UCSD-AML1 (cell line): ENCODE data around the gene STAB2.

ENCODE experiments used
- DNase-seq: peaks from one replicate; lab custom pipeline; 2025; ENCODE audit not compliant: unreplicated experiment; lab: John Stamatoyannopoulos, UW

STAB2 gene

DNA sequence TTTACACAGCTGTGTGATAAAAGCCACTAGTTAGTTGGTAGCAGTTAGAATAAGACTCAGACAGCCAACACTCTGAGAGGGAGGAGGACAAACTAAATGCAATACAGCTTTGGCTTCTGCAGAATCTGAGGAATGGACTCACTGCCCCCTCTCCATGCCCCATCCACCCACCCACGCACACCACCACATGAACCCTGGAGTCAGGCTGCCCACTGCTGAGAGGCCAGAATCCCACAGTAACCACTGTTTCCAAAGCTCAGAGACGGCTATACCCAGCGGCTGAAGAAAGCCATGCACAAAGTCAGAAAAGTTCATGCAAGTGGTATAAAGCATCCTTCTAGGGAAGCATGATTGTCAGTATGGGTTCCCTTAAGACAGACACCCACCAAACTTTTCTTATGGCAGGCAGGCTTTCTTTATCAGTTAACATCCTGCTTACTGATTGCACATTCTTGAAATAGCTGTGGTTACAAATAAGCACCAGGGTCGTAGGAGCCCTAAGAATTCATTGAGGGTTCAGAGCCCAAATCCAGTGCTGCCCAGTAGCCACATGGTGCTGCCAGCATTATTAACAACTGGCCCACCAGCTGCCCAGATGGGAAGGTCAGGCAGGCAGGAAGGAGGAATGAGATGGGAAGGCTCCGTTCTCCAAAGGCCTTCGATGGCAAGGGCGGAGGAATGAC lies 192.5 kb downstream of the STAB2 start:
- DNase-seq: no peak

DNA sequence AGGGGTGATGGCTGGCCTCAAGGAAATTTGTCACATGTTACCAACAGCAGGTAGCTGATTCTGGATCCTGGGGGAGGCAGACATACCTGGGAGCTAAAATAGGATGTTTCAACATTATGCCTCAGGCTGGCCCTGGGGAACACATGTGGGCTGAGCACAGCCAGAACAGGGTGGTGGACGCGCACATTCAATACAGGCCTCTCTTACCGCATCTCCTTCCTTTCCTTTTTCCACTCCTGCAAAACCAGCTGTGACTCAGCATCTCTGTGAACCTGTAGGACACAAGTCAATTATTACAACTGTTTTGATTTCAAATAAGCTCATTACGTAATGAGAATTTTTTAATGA lies 193.0 kb downstream of the STAB2 start:
- no peak for DNase-seq

DNA sequence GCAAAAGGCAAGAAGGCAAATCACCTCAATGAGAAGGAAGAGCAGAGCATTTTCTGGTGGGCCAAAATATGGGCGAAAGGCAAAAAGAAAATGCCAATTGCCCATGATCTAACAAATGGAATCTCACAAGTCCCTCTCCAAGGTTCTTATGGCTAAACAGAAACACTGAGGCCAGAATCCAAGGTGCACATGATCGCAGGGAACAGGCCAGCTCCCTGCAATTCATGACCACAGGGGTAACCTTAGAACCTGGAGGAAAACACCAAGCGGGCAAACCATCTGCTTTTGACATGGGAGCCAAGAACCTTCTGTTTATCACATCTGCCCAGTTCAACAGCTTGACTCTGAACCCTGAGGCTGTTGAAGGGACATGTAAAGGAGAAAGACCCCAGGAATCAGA lies 193.9 kb downstream of the STAB2 start:
- DNase-seq: no peak

DNA sequence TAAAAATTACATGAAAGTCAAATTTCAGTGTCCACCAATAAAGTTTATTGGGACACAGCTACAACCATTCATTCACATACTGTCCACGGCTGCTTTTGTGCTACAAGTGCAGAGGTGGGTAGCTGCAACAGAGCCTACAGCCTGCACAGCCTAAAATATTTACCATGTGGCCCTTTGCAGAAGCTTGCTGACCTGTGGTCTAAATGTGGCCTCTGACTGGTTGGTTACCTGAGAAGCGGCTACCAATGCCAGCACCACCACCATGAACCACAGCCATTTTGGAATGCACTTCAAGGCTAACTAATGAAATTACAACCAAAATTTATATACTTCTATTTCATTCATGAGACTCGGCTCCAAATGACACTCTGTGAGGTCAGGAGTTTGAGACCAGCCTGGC lies 195.3 kb downstream of the STAB2 start:
- DNase-seq: no peak

DNA sequence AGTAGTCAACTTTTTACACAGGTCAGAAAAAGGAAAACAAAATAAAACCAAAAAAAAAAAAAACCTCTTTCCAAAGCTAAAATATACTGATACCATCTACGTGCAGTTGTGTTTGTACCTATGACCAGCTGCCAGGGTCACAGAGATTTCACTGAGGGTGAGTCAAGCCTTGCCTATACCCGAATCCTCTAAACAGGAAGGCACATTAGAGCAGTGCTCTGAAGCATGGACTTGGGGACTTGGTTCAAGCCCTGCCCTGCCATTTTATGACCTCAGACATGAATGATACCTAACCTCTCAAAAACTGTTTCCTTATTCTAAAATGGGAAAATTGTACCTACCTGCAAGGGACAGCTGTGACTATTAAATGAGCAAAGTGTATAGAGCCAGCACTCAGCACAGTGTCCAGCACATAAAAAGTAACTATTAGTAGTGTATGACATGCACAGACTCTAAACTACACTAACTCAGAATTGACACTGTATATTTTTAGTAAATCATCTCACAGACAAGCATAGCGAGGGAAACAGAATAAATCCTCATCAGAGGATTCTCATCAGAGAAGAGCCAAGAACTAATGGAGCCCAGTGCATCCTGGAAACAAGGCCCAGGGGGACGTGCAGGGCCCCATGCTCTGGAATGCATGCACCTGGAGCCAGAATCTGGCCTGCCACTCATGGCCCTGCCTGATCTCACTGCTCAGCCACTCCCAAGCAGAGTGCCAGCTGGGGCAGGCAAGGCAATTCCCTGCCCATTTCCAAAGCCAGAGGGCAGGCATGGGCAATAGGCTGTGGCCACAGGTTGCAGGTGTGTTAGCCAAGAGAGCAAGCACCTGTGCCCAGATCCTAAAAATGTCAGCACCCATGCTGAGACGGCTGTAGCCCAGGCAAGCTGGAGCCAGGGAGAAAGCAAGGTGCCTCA lies 196.9 kb downstream of the STAB2 start:
- DNase-seq: no peak

DNA sequence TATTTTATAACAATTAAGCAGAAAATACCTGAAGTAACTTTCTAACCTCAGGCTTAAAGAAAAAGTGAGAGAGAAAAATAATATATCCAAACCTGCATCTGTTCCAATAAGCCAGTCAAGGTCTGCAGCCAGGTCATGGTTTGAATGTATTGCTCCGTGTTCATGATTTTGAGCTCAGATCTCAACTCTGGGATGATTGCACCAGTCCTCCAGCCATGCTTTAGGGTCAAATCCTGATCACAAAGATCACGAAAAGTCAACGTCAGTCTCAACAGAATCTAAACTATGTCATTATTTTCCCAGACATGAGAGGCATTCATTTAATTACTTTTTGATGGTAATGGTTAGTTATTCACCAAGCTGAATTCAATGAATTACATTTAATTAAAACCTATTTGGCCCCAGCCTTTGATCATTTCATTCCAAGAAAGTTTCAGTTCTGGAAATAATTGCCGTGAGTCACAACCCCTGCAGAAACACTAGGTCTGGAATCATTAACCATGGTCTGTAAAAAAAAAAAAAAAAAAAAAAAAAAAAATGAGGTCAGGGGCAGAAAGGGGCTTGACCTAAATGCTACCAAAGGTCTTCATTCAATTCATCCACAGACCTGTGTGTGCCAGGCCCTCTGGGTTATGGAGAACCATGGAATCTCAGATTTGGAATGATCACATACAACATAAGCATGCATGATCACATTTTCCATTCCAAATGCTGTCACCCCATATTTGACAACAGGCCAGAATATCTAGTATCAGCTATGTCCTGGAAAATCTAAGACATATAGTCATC lies 198.4 kb downstream of the STAB2 start:
- no peak for DNase-seq

DNA sequence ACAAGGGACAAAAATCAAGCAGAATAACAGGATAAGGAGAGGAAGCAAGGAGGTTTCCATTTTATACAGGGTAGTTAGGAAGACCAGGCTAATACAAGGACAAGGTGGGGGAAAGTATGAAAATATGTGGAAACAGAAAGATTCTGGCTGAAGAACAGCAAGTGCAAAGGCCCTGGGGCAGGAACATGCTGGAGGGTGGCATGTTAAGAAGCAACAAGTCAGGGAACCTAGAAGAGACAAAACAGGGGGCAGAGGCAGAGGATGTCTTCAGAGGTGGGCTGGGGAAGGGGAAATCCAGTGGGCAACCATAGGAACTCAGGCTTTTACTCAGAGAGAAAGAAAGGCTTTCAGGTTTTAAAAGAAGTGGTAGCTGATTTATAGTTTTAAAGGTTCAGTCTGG lies 199.1 kb downstream of the STAB2 start:
- no peak for DNase-seq

DNA sequence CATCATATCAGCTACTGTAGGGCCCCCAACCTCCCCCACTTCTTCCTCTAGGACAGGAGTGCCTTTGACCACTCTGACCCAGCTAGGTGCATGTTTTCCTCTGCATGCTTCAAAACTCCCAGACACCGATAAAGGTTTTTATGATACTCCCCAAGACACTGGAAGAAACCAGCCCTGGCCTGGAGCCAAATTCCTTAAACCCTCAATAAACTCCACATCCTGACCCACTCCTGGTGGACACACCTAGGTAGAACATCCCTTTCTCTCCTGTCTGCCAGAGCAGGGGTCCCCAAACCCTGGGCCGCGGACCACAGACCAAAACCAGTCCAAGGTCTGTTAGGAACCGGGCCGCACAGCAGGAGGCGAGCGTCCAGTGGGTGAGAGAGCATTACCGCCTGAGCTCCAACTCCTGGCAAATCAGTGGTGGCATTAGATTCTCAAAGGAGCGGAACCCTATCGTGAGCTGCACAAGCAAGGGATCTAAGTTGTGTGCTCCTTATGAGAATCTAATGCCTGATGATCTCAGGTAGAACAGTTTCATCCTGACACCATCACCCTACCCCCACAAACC lies 204.4 kb downstream of the STAB2 start:
- DNase-seq: no peak

DNA sequence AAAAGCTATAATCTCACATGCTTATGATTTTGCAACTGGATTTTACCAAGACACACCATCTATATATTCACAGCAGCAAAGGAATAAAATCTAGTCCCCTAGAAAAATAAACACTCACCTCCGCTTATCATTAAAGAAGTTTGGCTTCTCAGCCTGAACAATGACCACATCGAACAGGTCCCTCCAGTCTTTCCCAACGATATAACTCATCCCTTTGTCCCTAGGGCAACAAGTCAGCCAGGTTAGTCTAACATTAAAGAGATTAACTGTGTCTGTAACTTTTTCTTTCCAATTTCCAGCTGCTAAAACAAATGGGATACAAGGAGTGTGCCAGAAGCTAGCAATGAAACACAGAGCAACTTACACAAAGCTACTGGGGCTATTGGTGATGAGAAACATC lies 206.0 kb downstream of the STAB2 start:
- no peak for DNase-seq

DNA sequence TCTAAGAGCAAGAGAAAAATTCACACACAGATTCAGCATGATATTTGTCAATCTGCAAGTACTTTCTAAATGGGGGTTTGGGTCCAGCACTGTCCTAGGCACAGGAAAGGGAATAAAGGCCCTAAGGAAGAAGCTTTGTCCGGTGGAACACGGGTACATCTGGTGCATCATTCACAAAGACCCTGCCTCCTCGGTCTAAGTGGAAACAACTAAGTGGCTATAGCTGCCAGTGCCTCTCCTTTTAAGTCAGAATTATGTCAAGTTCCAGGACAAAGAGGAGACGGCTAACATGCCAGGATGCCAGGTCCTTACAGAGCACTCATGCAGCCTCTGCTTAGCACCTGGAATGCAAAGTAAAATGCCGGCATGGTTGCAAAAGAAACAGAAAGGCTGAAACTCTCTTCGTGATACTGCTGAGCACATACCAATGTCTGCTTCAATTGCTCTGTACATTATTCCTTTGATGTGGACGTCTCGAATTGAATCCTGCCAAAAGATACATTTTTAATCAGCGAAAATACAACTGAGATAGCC lies 206.5 kb downstream of the STAB2 start:
- DNase-seq: no peak

DNA sequence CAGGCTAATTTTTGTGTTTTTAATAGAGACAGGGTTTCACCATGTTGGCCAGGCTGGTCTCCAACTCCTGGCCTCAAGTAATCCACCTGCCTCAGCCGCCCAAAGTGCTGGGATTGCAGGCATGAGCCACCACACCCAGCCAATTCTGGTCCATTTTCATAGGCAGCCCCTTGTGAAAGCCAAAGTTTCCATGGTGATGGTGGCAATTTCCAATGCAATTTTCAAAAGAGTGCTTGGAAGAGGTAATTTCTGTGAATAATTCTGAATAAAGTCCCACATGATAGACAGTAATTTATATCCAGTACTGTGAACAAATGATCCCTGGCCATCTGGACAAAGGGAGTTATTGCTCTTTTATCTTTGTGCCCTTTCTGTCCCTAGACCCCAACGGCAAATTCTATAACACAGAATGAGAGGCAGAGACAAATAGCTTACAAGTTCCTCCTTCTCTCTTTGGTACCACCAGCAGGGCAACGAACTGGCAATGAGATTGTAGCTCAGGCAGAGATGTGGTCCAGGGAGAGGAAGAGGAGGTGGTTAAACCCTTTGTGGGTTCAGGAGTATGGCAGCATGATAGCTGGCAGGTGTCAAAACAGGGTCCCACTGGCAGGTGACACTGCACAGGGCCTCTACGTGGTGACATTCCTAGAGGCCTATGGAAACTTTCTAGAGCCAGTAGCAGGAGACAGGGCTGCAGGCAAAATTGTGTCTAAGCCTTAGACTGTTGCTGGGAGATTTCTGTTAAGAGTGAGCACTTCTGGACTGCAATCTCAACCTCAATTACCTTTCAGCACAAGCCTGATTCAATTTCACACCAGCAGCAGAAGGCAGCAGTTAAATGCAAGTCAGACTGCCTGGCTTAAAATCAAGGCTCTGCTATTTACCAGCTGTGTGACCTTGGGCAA lies 207.5 kb downstream of the STAB2 start:
- no peak for DNase-seq

DNA sequence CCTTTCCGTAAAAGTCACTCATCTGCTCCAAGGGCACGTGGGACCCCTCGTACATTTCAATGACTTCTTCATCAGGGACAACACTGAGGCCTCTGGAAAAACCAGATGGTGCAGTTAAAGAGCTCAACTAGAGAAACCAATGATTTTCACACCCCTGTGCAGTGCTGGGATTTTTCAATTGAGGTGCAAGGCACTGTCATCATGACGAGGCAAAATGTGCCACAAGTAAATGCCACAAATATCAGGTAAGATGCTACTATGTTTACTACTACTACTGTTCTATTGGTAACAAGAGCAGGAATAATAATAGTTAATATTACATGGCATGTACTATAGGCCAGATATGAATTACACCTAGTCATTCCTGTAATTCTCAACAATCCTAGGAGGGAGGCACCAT lies 211.5 kb downstream of the STAB2 start:
- no peak for DNase-seq

DNA sequence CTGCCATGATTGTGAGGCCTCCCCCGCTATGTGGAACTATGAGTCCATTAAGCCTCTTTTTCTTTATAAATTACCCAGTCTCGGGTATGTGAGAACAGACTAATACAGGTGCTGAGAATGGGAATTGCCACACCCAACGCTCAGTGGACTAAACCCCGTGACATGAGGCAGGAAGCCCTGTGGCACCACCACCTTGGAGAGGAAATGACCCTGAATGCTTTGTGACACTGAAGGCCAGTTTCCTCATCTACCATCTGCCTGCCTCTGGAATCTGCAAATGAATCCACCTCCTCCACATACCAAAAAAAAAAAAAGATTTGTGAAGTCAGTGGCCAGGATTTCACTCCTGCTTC lies 212.4 kb downstream of the STAB2 start:
- peak; percentile 26 for DNase-seq

DNA sequence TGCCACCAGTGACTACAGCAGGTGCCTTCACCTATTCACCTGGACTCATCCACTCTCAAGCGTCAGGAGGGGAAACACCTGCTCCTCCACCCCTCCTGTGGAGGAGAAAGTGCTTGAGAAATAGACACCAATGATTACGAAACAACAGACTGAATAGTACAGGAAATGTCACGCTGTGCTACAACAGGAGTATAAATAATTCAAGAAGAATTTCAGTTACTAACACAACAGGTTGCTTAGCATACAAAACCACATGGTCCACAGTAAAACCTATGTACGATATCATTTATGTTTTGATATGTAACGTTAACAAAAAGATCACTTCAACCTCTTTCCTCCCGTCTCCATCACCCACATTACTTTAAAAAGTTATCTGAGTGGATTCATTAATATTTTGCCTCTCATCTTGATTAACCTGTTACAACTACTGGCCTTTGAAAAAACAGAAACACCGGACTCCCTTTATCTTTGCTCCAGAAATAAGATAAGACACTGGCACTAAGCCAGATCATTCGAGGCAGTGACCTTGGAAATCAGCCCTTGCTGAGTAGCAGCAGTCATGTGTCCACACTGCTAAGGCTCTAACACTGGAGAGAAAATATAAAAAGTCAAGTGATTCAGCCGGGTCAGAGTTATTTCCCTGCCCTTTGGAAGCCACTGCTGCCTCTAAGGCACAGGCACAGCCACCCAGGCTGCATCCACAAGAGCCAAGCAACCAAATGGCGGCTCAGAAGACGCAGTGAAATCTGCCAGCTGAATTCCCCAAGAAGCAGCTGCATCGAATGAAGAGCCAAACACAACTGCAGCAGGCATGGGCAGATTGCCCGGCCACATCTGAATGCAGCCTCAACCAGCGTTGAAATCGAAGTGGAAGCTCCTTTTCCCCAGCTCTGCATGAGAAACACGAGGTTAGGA lies 213.0 kb downstream of the STAB2 start:
- DNase-seq: no peak

DNA sequence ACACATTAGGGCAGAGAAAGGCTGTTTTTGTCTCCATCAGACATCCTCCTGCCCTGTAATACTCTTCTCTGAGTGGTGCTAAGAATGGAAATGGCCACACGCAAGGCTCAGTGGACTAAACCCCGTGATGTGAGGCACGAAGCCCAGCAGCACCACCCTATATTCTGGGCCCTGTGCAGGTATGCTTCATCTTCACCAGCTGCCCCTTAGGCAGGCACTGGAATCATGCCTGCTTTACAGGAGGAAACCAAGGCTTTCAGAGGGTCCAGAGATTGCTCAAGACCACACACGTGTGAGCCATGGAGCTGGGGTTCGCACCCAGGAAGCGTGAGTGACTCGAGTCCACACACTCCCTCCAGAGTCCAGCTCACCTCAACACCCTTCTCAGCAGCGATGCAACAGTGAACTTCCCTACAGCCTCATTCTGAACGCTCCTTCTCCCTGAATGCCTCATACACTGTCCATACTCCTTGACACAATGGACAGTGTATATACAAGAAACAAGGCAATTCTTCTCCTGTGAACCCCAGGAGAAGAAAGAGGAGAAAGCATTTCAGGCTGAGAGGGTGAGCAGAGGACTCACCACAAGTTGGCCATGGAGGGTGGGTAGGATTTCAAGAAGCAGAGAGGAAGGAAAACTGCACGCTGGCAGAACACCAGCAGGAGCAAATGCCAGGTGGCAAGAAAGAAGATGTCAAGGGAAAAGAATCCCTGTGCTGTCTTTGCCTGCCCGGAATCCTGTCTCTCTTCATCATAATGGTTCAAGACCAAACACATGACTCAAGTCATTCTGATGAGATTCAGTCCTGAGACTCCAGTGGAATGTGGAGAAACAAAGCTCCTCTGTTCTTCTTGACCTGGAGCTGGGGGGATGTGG lies 214.9 kb downstream of the STAB2 start:
- DNase-seq: no peak

DNA sequence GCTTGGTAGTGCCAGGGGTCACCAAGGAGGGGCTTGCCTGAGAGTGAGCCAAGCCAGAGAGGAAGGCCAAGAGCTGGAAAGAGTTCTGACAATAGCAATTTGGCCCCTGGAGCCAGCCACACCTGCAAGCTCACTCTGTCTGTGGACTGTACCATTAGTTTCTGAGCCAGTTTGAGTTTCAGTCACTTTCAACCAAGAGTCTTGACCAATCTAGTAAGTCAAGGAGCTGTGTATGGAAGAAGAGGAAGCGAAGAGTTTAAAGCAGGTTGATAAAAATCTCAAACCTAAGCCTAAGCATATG lies 215.5 kb downstream of the STAB2 start:
- no peak for DNase-seq

DNA sequence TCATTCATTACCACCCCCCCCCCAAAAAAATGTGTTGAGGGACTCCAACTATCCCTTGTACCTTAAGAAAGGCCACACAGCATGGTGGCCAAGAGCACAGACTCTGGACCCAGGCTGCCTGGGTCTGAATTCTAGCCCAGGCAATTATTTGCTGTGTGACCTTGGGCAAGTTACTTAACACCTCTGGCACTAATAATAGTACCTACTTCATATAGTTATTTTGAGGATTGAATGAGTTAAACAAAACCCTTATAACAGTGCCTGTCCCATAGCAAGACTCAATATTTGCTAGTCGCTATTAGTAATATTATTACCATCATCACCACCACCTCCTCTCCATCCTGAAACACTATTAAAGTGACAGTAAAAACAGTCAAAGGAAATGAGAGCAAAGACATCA lies 216.8 kb downstream of the STAB2 start:
- DNase-seq: no peak

DNA sequence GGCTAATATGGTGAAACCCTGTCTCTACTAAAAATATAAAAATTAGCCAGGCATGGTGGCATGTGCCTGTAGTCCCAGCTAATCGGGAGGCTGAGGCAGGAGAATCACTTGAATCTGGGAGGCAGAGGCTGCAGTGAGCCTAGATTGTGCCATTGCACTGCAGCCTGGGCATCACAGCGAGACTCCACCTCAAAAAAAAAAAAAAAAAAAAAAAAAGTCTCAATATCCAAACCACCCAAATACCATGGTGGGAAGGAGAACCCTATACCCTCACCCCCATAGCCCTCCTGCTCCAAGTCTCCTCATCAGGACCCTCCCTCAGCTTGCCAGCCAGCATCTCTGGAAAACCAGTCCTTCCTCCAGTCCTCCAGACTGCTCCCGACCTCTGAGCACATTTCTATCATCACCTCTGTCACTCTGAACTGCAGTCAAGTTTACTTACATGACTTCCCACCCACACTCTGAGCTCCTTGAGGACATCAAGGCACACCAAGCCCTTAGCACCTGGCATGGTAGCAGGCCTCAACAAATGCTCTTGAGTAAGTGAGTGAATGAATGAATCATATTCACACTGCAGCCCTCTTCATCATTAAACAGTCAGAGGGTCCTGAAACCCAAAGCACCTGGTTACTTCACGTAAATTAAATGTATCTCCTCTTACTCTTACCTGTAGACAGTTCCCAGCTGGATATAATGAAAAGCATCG lies 218.7 kb downstream of the STAB2 start:
- DNase-seq: no peak
